H9 (cell line): ENCODE measurements around the gene ANKH. TPM values are rescaled to one million over a fixed set of nuclear protein-coding genes. Genes with fewer than 3 reads are reported as not detected.

ENCODE experiments used
- DNase-seq: peaks from one replicate; pipeline ENCODE4 v3.0.0-alpha.2; 2017
- H2AFZ ChIP-seq: one replicate; pipeline ENCODE4 v1.6.1; 2013; ENCODE audit warnings: mild to moderate bottlenecking, low read length, control low read depth, moderate library complexity
- H2AK5ac ChIP-seq: 2 replicates; pipeline ENCODE4 v1.6.1; 2013; ENCODE audit warnings: low read length, control low read depth, mixed read lengths; ENCODE audit not compliant: insufficient read length
- H2BK120ac ChIP-seq: one replicate; pipeline ENCODE4 v1.6.1; 2013; ENCODE audit warnings: low read depth, mild to moderate bottlenecking, low read length, control low read depth, inconsistent platforms; ENCODE audit not compliant: poor library complexity, severe bottlenecking
- H2BK12ac ChIP-seq: 2 replicates; pipeline ENCODE4 v1.6.1; 2013; ENCODE audit warnings: low read length, control low read depth, mixed read lengths, low read depth; ENCODE audit not compliant: insufficient read length
- H2BK15ac ChIP-seq: 2 replicates; pipeline ENCODE4 v1.6.1; 2013; ENCODE audit warnings: low read depth, low read length, control low read depth
- H2BK20ac ChIP-seq: one replicate; pipeline ENCODE4 v1.6.1; 2013; ENCODE audit warnings: low read depth, mild to moderate bottlenecking, low read length, control low read depth, inconsistent platforms; ENCODE audit not compliant: poor library complexity, severe bottlenecking
- H2BK5ac ChIP-seq: 2 replicates; pipeline ENCODE4 v1.6.1; 2013; ENCODE audit warnings: low read length, control low read depth, mixed read lengths; ENCODE audit not compliant: insufficient read length
- H3K14ac ChIP-seq: 2 replicates; pipeline ENCODE4 v1.6.1; 2013; ENCODE audit warnings: low read length, control low read depth; ENCODE audit not compliant: insufficient read depth
- H3K18ac ChIP-seq: 2 replicates; pipeline ENCODE4 v1.6.1; 2013; ENCODE audit warnings: low read depth, mild to moderate bottlenecking, mixed read lengths, low read length, control low read depth; ENCODE audit not compliant: insufficient read length
- H3K23ac ChIP-seq: 2 replicates; pipeline ENCODE4 v1.6.1; 2013; ENCODE audit warnings: low read length, control low read depth, mixed read lengths, low read depth; ENCODE audit not compliant: insufficient read length
- H3K23me2 ChIP-seq: 2 replicates; pipeline ENCODE4 v1.6.1; 2013; ENCODE audit warnings: low read depth, mild to moderate bottlenecking, mixed read lengths, low read length, control low read depth; ENCODE audit not compliant: insufficient read length, poor library complexity, severe bottlenecking
- H3K27ac ChIP-seq: 2 replicates; pipeline ENCODE4 v1.5.1; 2013; ENCODE audit warnings: low read length, control low read depth, mixed read lengths, low read depth; ENCODE audit not compliant: insufficient read length
- H3K27me3 ChIP-seq: 2 replicates; pipeline ENCODE4 v1.6.1; 2013; ENCODE audit warnings: low read length, control low read depth, inconsistent platforms; ENCODE audit not compliant: insufficient read depth
- H3K4ac ChIP-seq: 2 replicates; pipeline ENCODE4 v1.6.1; 2013; ENCODE audit warnings: low read depth, mild to moderate bottlenecking, control low read depth, inconsistent platforms, low read length, moderate library complexity
- H3K4me1 ChIP-seq: 2 replicates; pipeline ENCODE4 v1.6.1; 2013; ENCODE audit warnings: low read length, control low read depth, inconsistent platforms; ENCODE audit not compliant: insufficient read depth
- H3K4me2 ChIP-seq: 2 replicates; pipeline ENCODE4 v1.6.1; 2013; ENCODE audit warnings: low read length, control low read depth, mixed read lengths; ENCODE audit not compliant: insufficient read length, insufficient read depth
- H3K56ac ChIP-seq: 2 replicates; pipeline ENCODE4 v1.6.1; 2013; ENCODE audit warnings: low read depth, mild to moderate bottlenecking, mixed read lengths, low read length, control low read depth; ENCODE audit not compliant: insufficient read length
- H3K79me1 ChIP-seq: 2 replicates; pipeline ENCODE4 v1.6.1; 2013; ENCODE audit warnings: low read depth, mild to moderate bottlenecking, moderate library complexity, low read length, control low read depth, inconsistent platforms; ENCODE audit not compliant: insufficient read depth, poor library complexity, severe bottlenecking
- H3K79me2 ChIP-seq: 2 replicates; pipeline ENCODE4 v1.6.1; 2013; ENCODE audit warnings: low read length, control low read depth, inconsistent platforms; ENCODE audit not compliant: insufficient read depth
- H3K9ac ChIP-seq: 2 replicates; pipeline ENCODE4 v1.6.1; 2013; ENCODE audit warnings: low read length, control low read depth, mixed read lengths; ENCODE audit not compliant: insufficient read length; ENCODE audit errors: extremely low read depth
- H3K9me3 ChIP-seq: one replicate; pipeline ENCODE4 v1.6.1; 2013; ENCODE audit warnings: low read depth, low read length, inconsistent platforms; ENCODE audit not compliant: control insufficient read depth
- H3T11ph ChIP-seq: one replicate; pipeline ENCODE4 v1.6.1; 2013; ENCODE audit warnings: mild to moderate bottlenecking, low read length, control low read depth, inconsistent platforms
- H4K20me1 ChIP-seq: one replicate; pipeline ENCODE4 v1.6.1; 2013; ENCODE audit not compliant: control insufficient read depth, insufficient read length, insufficient read depth
- H4K5ac ChIP-seq: 2 replicates; pipeline ENCODE4 v1.6.1; 2013; ENCODE audit warnings: low read depth, mild to moderate bottlenecking, mixed read lengths, low read length, control low read depth; ENCODE audit not compliant: insufficient read length
- H4K8ac ChIP-seq: replicated peaks from 2 replicates; pipeline ENCODE4 v1.6.1; 2013; ENCODE audit warnings: low read length, control low read depth, mixed read lengths, low read depth; ENCODE audit not compliant: insufficient read length
- H4K91ac ChIP-seq: 2 replicates; pipeline ENCODE4 v1.6.1; 2013; ENCODE audit warnings: low read depth, mild to moderate bottlenecking, moderate library complexity, mixed read lengths, low read length, control low read depth; ENCODE audit not compliant: insufficient read length
- H3K27ac Mint-ChIP-seq, 3 experiments: 2 replicates in 2 of 3; 3 replicates in 1 of 3; pipeline ENCODE4 v1.8.0; 2020 to 2021; ENCODE audit warnings: mixed read lengths in 3 of 3, mild to moderate bottlenecking in 1 of 3, moderate library complexity in 1 of 3
- H3K27me3 Mint-ChIP-seq: 2 replicates; pipeline ENCODE4 v1.8.0; 2021; ENCODE audit warnings: low read depth, mild to moderate bottlenecking, moderate library complexity, mixed read lengths
- H3K36me3 Mint-ChIP-seq, 3 experiments: 2 replicates in 2 of 3; 3 replicates in 1 of 3; pipeline ENCODE4 v1.8.0; 2020 to 2021; ENCODE audit warnings: low read depth in 3 of 3, mixed read lengths in 3 of 3; ENCODE audit not compliant: insufficient read depth in 1 of 3
- H3K4me1 Mint-ChIP-seq, 2 experiments: 2 replicates each; pipeline ENCODE4 v1.8.0; 2020; ENCODE audit warnings: mixed read lengths in 2 of 2
- H3K4me3 Mint-ChIP-seq, 2 experiments: 2 replicates in 1 of 2; 3 replicates in 1 of 2; pipeline ENCODE4 v1.8.0; 2020 to 2021; ENCODE audit warnings: mild to moderate bottlenecking in 2 of 2, mixed read lengths in 2 of 2, moderate library complexity in 1 of 2
- H3K9me3 Mint-ChIP-seq, 2 experiments: 2 replicates in 1 of 2; 3 replicates in 1 of 2; pipeline ENCODE4 v1.8.0; 2020; ENCODE audit warnings: mild to moderate bottlenecking in 2 of 2, mixed read lengths in 2 of 2, moderate library complexity in 1 of 2
- WGBS: extraction: QIAGEN DNeasy Blood & Tissue Kit; methylation state at CpG from one replicate; pipeline ENCODE4 v1.1.7; 2013; ENCODE audit warnings: missing lambda C conversion rate, low lambda C conversion rate, mixed read lengths; ENCODE audit not compliant: insufficient read length; ENCODE audit errors: extremely low coverage; 5-methylcytosine and 5-hydroxymethylcytosine counted together
- total RNA-seq: library from RNA; stranded (reverse); gene quantifications from 2 replicates; pipeline ENCODE4 v1.2.1, GENCODE V29; 2021
- TF ChIP-seq, protein P1 (sequence below): fragments of 200-600 bp; sonication (generic); conservative IDR thresholded peaks from 3 replicates; pipeline ENCODE4 v1.8.0; 2021; ENCODE audit warnings: antibody characterized with exemption, mild to moderate bottlenecking

ANKH gene
- total RNA-seq, 1 experiment from 2014 or later = 9.6 TPM

DNA sequence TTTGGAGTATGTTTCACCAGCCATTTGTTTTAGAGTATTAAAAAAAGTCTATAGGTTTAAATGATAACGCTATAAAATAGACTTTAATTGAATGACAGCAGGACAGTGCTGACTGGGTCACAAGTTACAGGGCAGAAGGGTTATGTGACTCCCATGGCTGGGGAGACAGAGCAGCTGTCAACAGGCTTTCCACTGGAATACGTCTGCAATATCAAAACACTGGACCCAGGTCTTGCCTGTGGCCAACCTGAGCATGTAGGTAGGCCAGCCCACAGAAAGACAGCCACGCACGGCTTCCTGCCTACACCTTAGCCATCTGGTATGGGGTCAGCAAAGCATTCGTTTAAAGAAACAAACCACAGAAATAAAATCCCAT is 126.4 kb downstream of the ANKH start:
- no peak overlapping the region for H2BK15ac ChIP-seq

More for the DNA sequence above, 126.4 kb downstream of the ANKH start:
- H4K91ac ChIP-seq = no peak overlapping the region
- no CpG with 5 or more reads among the region's 5 CpGs for WGBS
- no peak overlapping the region for H3K27ac Mint-ChIP-seq
- no peaks in the 10 kb centered on the region for H3K23me2 ChIP-seq
- peaks cover 34 to 35% of the 10 kb centered on the region in 2 experiments for H3K4me1 Mint-ChIP-seq
- no peak overlapping the region for H3K18ac ChIP-seq
- DNase-seq = no peak
- no peak overlapping the region for H3K4me3 Mint-ChIP-seq
- no peak overlapping the region for H3K4ac ChIP-seq
- TF ChIP-seq, protein P1, sequence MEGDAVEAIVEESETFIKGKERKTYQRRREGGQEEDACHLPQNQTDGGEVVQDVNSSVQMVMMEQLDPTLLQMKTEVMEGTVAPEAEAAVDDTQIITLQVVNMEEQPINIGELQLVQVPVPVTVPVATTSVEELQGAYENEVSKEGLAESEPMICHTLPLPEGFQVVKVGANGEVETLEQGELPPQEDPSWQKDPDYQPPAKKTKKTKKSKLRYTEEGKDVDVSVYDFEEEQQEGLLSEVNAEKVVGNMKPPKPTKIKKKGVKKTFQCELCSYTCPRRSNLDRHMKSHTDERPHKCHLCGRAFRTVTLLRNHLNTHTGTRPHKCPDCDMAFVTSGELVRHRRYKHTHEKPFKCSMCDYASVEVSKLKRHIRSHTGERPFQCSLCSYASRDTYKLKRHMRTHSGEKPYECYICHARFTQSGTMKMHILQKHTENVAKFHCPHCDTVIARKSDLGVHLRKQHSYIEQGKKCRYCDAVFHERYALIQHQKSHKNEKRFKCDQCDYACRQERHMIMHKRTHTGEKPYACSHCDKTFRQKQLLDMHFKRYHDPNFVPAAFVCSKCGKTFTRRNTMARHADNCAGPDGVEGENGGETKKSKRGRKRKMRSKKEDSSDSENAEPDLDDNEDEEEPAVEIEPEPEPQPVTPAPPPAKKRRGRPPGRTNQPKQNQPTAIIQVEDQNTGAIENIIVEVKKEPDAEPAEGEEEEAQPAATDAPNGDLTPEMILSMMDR = no peak
- H4K8ac ChIP-seq = no peak overlapping the region
- H3K27me3 Mint-ChIP-seq = no peaks in the 10 kb centered on the region
- H3K14ac ChIP-seq = no peak overlapping the region
- H3K9me3 ChIP-seq = no peaks in the 10 kb centered on the region
- H3T11ph ChIP-seq = no peak overlapping the region
- peaks cover 2% of the 10 kb centered on the region for H4K20me1 ChIP-seq
- H3K27me3 ChIP-seq = no peaks in the 10 kb centered on the region
- H2AK5ac ChIP-seq = no peak overlapping the region
- no peaks in the 10 kb centered on the region for H3K79me2 ChIP-seq
- H2BK12ac ChIP-seq = no peak overlapping the region
- H3K56ac ChIP-seq = no peak overlapping the region
- no peak overlapping the region for H2BK20ac ChIP-seq
- H3K23ac ChIP-seq = no peak overlapping the region
- H3K4me2 ChIP-seq = no peak overlapping the region
- no peak overlapping the region for H2BK5ac ChIP-seq
- no peaks in the 10 kb centered on the region; a peak in 2 of 7 replicates for H3K36me3 Mint-ChIP-seq
- no peaks in the 10 kb centered on the region; a peak in 1 of 5 replicates for H3K9me3 Mint-ChIP-seq
- peaks cover 5% of the 10 kb centered on the region; the same call in 1 of the 2 replicates for H3K4me1 ChIP-seq
- H4K5ac ChIP-seq = no peak overlapping the region
- no peak overlapping the region for H3K27ac ChIP-seq
- H3K79me1 ChIP-seq = no peaks in the 10 kb centered on the region
- no peak overlapping the region for H2AFZ ChIP-seq
- no peak overlapping the region for H2BK120ac ChIP-seq
- H3K9ac ChIP-seq = no peak overlapping the region
